ENCODE results near the gene ITSN1.

DNA sequence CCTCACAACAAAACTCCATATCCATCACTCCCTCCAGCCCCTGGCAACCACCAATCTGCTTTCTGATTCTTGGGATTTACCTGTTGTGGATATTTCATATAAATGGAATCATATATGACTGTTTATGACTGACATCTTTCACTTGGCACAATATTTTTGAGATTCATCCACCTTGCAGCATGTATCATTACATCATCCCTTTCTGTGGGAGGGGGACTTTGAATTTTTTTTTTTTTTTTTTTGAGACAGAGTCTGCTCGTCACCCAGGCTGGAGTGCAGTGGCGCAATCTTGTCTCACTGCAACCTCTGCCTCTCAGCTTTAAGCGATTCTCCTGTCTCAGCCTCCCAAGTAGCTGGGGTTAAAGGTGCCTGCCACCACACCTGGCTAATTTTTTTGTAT lies 128.2 kb downstream of the ITSN1 start:
- TF ChIP-seq CTCF (IDR thresholded peaks at IDR 0.05; ENCODE audit: poor library complexity, severe bottlenecking) (no peak), POLR2AphosphoS5 (IDR thresholded peaks at IDR 0.05) (no peak), REST (IDR thresholded peaks at IDR 0.05; ENCODE audit: borderline replicate concordance) (no peak), EP300 (conservative IDR thresholded peaks at IDR 0.05; ENCODE audit: poor library complexity, severe bottlenecking) (no peak), SMC3 (conservative IDR thresholded peaks at IDR 0.05; ENCODE audit: poor library complexity) (no peak), EZH2 (IDR thresholded peaks at IDR 0.05; ENCODE audit: borderline replicate concordance, insufficient read depth, low read length, poor library complexity, severe bottlenecking) (no peak), RAD21 (conservative IDR thresholded peaks at IDR 0.05) (no peak), MXI1 (conservative IDR thresholded peaks at IDR 0.05; ENCODE audit: poor library complexity, severe bottlenecking) (no peak)
